T-cell (primary cell): ENCODE measurements around the gene TBX15. TPM values are rescaled to one million over a fixed set of nuclear protein-coding genes. Genes with fewer than 3 reads are reported as not detected.

Experiments used
- ATAC-seq, 4 experiments: fragments of 200-7000 bp in 3 of 4; fragments of 150-1000 bp in 1 of 4; cut with Tn5 transposase; replicated peaks in 1 of 4; 1 replicate in 3 of 4; 2 replicates in 1 of 4; pipeline ENCODE4 v1.10.0; 2021; ENCODE audit warnings: moderate library complexity in 3 of 4, mild to moderate bottlenecking in 2 of 4, moderate number of reproducible peaks in 1 of 4
- CTCF ChIA-PET, 2 donors: fragments of 300-600 bp; sonication (Branson Sonifier 250); formaldehyde crosslinking; loops; one replicate each; lab custom pipeline; 2022; ENCODE audit warnings: antibody characterized with exemption in 2 of 2; lab: Charles Lee
- POLR2A ChIA-PET, 2 donors: fragments of 300-600 bp; sonication (Branson Sonifier 250); formaldehyde crosslinking; loops; one replicate each; lab custom pipeline; 2022; ENCODE audit warnings: antibody characterized with exemption in 2 of 2; lab: Charles Lee
- DNase-seq, 35 experiments: peaks; one replicate each; pipeline versions ENCODE4 v3.0.0 to v3.0.0-alpha.2; 2013 to 2023
- H3K27ac ChIP-seq: one replicate; pipeline ENCODE4 v1.5.1; 2013; ENCODE audit warnings: low read length
- H3K27me3 ChIP-seq, 2 experiments: replicated peaks in 1 of 2; 1 replicate in 1 of 2; 2 replicates in 1 of 2; pipeline versions ENCODE4 v1.6.1 to v1.7.0; 2013; ENCODE audit warnings: low read length in 1 of 2, mixed read lengths in 1 of 2; ENCODE audit not compliant: control insufficient read depth in 2 of 2, insufficient read depth in 2 of 2; ENCODE audit errors: extremely low read depth in 1 of 2
- H3K36me3 ChIP-seq, 2 donors: 1 replicate in 1 of 2; 2 replicates in 1 of 2; pipeline versions ENCODE4 v1.6.1 to v1.7.0; 2013; ENCODE audit warnings: low read length in 1 of 2; ENCODE audit not compliant: control insufficient read depth in 2 of 2, insufficient read depth in 1 of 2; ENCODE audit errors: extremely low read depth in 1 of 2
- H3K4me1 ChIP-seq, 2 experiments: 1 replicate in 1 of 2; 2 replicates in 1 of 2; pipeline versions ENCODE4 v1.6.1 to v1.7.0; 2013; ENCODE audit warnings: low read length in 2 of 2, mixed read lengths in 1 of 2; ENCODE audit not compliant: insufficient read depth in 2 of 2, control insufficient read depth in 1 of 2; ENCODE audit errors: extremely low read depth in 1 of 2
- H3K4me3 ChIP-seq, 2 donors: 1 replicate in 1 of 2; 2 replicates in 1 of 2; pipeline versions ENCODE4 v1.5.1 to v1.7.0; 2013; ENCODE audit warnings: mild to moderate bottlenecking in 2 of 2, low read length in 1 of 2, moderate library complexity in 1 of 2; ENCODE audit not compliant: control insufficient read depth in 1 of 2; ENCODE audit errors: extremely low read depth in 1 of 2
- H3K9me3 ChIP-seq: 2 replicates; pipeline ENCODE4 v1.7.0; 2013
- H3K27ac Mint-ChIP-seq, 2 donors: one replicate each; pipeline ENCODE4 v1.8.0; 2020 to 2021; ENCODE audit warnings: mild to moderate bottlenecking in 2 of 2, mixed read lengths in 2 of 2
- H3K27me3 Mint-ChIP-seq, 2 donors: one replicate each; pipeline ENCODE4 v1.8.0; 2021 to 2022; ENCODE audit warnings: mixed read lengths in 2 of 2
- H3K36me3 Mint-ChIP-seq: one replicate; pipeline ENCODE4 v1.8.0; 2021; ENCODE audit warnings: mixed read lengths
- H3K4me1 Mint-ChIP-seq, 3 donors: one replicate each; pipeline ENCODE4 v1.8.0; 2020 to 2022; ENCODE audit warnings: mixed read lengths in 3 of 3, mild to moderate bottlenecking in 1 of 3
- H3K4me3 Mint-ChIP-seq, 3 donors: one replicate each; pipeline ENCODE4 v1.8.0; 2020 to 2022; ENCODE audit warnings: mild to moderate bottlenecking in 3 of 3, mixed read lengths in 3 of 3, moderate library complexity in 3 of 3
- H3K9me3 Mint-ChIP-seq, 3 donors: one replicate each; pipeline ENCODE4 v1.8.0; 2020 to 2022; ENCODE audit warnings: mixed read lengths in 3 of 3
- WGBS: methylation state at CpG from one replicate; pipeline ENCODE4 v1.1.5; 2013; ENCODE audit warnings: missing lambda C conversion rate; ENCODE audit not compliant: insufficient coverage; 5-methylcytosine and 5-hydroxymethylcytosine counted together
- total RNA-seq, 35 experiments: library from RNA in 6 of 35; stranded (reverse) in 6 of 35; fragments of 120-200 nt in 1 of 35; gene quantifications; one replicate each; pipeline versions ENCODE4 v1.2.1 to v1.2.4 and lab custom pipeline; 2013 to 2026

TBX15 gene
- total RNA-seq, 5 donors from 2014 or later (not counting 1 experiment from before 2014, with no cell fraction given) = 0.12 TPM; not detected in 4

GRCh38 chr1:118863688-118864087 lies 124.5 kb downstream of the TBX15 start:
- Mint-ChIP-seq H3K4me3 (no peak overlapping the region), H3K4me1 (no peaks in the 10 kb centered on the region), H3K36me3 (no peaks in the 10 kb centered on the region), H3K27me3 (no peaks in the 10 kb centered on the region), H3K27ac (no peak overlapping the region), H3K9me3 (peaks cover 3 to 12% (median 3%) of the 10 kb centered on the region in 3 donors)
- no peak overlapping the region for H3K27ac ChIP-seq
- no peak overlapping the region for H3K4me3 ChIP-seq
- ATAC-seq = no peak
- CTCF ChIA-PET = no interaction called here
- no peaks in the 10 kb centered on the region for H3K4me1 ChIP-seq
- no peak for DNase-seq
- no peaks in the 10 kb centered on the region for H3K27me3 ChIP-seq
- H3K9me3 ChIP-seq = no peaks in the 10 kb centered on the region
- no peaks in the 10 kb centered on the region for H3K36me3 ChIP-seq
- 84% methylated on average over 2 of the region's 3 CpGs for WGBS
- POLR2A ChIA-PET = no interaction called here

DNA sequence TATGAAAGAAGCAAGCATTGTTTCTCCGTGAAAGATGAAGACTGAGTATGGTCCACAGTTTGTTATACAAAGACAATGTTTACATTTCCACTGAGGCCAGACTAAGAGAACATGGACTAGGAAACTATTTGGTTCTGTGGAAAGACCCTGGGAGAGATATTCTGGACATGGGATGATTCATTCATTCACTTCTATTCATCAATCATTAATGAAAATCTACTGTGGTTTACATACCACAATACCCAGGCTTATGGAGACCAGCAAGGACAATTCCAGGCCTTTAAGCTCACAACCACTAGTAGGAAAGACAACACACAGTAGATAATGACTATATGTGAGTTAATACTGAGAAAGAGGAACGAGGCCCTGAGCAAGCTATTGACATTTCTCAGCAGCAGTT lies 125.4 kb downstream of the TBX15 start:
- DNase-seq = no peak
- no peak overlapping the region for H3K27ac ChIP-seq
- no peaks in the 10 kb centered on the region for H3K36me3 ChIP-seq
- H3K4me1 Mint-ChIP-seq = no peaks in the 10 kb centered on the region
- POLR2A ChIA-PET = no interaction called here
- no peak overlapping the region for H3K4me3 ChIP-seq
- no peaks in the 10 kb centered on the region for H3K27me3 ChIP-seq
- no peaks in the 10 kb centered on the region for H3K27me3 Mint-ChIP-seq
- no peaks in the 10 kb centered on the region for H3K36me3 Mint-ChIP-seq
- H3K27ac Mint-ChIP-seq = no peak overlapping the region
- no peak overlapping the region for H3K4me3 Mint-ChIP-seq
- no peaks in the 10 kb centered on the region for H3K9me3 ChIP-seq
- WGBS = no CpG with 5 or more reads among the region's 2 CpGs
- H3K4me1 ChIP-seq = no peaks in the 10 kb centered on the region
- CTCF ChIA-PET = no interaction called here
- ATAC-seq = no peak
- H3K9me3 Mint-ChIP-seq = peaks cover 3 to 10% (median 4%) of the 10 kb centered on the region in 3 donors

DNA sequence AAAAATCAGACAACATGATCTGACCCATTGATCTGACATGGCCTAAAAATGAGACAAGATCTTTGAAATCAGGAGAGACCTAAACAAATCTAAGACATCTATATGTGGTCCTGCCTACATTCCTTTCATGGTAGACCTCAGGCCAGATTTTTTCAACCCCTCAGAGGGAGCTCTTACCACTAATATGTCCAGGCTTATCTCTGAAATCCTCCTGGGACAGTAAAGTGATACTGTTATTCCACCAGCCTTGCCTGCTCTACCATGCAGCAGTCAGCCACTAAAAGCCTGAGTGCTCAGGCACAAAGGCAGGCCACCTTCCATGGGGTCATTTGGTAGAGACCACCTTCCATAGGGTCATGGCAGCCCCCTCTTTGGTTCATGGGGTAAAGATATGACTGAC lies 126.9 kb downstream of the TBX15 start:
- H3K36me3 ChIP-seq = no peaks in the 10 kb centered on the region
- H3K4me1 ChIP-seq = no peaks in the 10 kb centered on the region
- ATAC-seq (no peak), DNase-seq (no peak)
- Mint-ChIP-seq H3K4me1 (no peaks in the 10 kb centered on the region), H3K27me3 (no peaks in the 10 kb centered on the region), H3K4me3 (no peak overlapping the region), H3K36me3 (no peaks in the 10 kb centered on the region), H3K27ac (no peak overlapping the region), H3K9me3 (peaks cover 3 to 10% (median 4%) of the 10 kb centered on the region in 3 donors)
- POLR2A ChIA-PET = no interaction called here
- no peak overlapping the region for H3K4me3 ChIP-seq
- CTCF ChIA-PET = no interaction called here
- no peak overlapping the region for H3K27ac ChIP-seq
- H3K27me3 ChIP-seq = no peaks in the 10 kb centered on the region
- H3K9me3 ChIP-seq = no peaks in the 10 kb centered on the region

- Histone ChIP-seq H3K9me3 (no peaks in the 10 kb centered on the region), H3K4me3 (no peak overlapping the region), H3K4me1 (no peaks in the 10 kb centered on the region), H3K27ac (no peak overlapping the region), H3K27me3 (no peaks in the 10 kb centered on the region), H3K36me3 (no peaks in the 10 kb centered on the region)
- no peaks in the 10 kb centered on the region for H3K4me1 Mint-ChIP-seq
- H3K27ac Mint-ChIP-seq = no peak overlapping the region
- ChIA-PET POLR2A (no interaction called here), CTCF (no interaction called here)
- WGBS = 100% methylated on average over 1 of the region's 3 CpGs
- no peak for DNase-seq
- ATAC-seq = no peak
- H3K36me3 Mint-ChIP-seq = no peaks in the 10 kb centered on the region
- H3K4me3 Mint-ChIP-seq = no peak overlapping the region
- H3K27me3 Mint-ChIP-seq = no peaks in the 10 kb centered on the region
- peaks cover 0 to 10% (median 4%) of the 10 kb centered on the region in 3 donors for H3K9me3 Mint-ChIP-seq
Measured at GRCh38 chr1:118859999-118860398, 128.1 kb downstream of the TBX15 start.

- Histone ChIP-seq H3K4me1 (no peaks in the 10 kb centered on the region), H3K9me3 (no peaks in the 10 kb centered on the region), H3K27me3 (no peaks in the 10 kb centered on the region), H3K4me3 (no peak overlapping the region), H3K27ac (no peak overlapping the region), H3K36me3 (no peaks in the 10 kb centered on the region)
- no peak for DNase-seq
- Mint-ChIP-seq H3K4me1 (no peaks in the 10 kb centered on the region), H3K27ac (no peak overlapping the region), H3K36me3 (no peaks in the 10 kb centered on the region), H3K9me3 (peaks cover 5 to 9% (median 9%) of the 10 kb centered on the region in 3 donors), H3K4me3 (no peak overlapping the region), H3K27me3 (no peaks in the 10 kb centered on the region)
- ChIA-PET CTCF (no interaction called here), POLR2A (no interaction called here)
- no peak for ATAC-seq
- WGBS = no CpG with 5 or more reads among the region's 2 CpGs
Measured at GRCh38 chr1:118846443-118846842, 141.7 kb downstream of the TBX15 start.

DNA sequence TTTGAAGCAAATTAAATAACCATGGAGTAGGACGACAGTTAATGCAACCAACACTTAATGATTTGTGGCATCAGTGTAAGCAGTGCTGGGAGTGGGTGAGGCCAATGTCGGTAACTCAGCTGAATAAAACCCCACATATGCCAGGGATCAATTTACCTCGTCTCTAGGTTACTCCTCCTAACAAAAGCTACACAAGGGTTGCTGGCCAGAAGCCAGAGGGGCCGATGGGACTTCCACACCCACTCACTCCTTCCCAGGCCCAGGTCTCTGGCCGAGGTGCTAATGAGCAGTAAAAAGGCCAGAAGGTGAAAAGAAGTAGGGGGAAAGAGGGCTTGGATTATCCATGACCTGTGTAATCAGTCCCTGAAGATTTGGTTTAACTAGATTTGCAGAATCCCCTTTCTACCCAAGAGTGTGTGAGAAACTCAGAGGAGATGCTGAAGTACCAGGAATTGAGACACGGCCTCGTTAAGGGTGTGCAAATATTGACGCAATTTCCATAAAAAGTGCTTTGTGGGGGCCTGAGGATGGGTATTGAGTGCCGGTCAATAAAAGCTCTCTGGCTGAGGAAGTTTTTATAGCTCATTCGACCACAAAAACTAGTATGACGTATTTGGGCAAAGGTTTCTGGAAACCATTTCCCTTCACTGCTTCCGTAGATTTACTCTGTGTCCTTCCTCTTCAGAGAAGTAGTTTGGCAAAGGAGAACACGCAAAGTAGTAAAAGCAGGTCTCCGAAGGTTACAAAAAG lies 145.5 kb downstream of the TBX15 start:
- CTCF ChIA-PET = no interaction called here
- Mint-ChIP-seq H3K27ac (no peak overlapping the region), H3K9me3 (peaks cover 8 to 9% (median 9%) of the 10 kb centered on the region in 3 donors), H3K27me3 (no peaks in the 10 kb centered on the region), H3K4me3 (no peak overlapping the region), H3K36me3 (no peaks in the 10 kb centered on the region), H3K4me1 (no peaks in the 10 kb centered on the region)
- DNase-seq (no peak), ATAC-seq (no peak)
- Histone ChIP-seq H3K27ac (no peak overlapping the region), H3K4me3 (no peak overlapping the region), H3K9me3 (no peaks in the 10 kb centered on the region), H3K4me1 (no peaks in the 10 kb centered on the region), H3K27me3 (no peaks in the 10 kb centered on the region), H3K36me3 (no peaks in the 10 kb centered on the region)
- WGBS = 54% methylated on average over 5 of the region's 14 CpGs
- POLR2A ChIA-PET = no interaction called here
